Activated CD8-positive, alpha-beta memory T cell treated with anti-CD3 and anti-CD28 coated beads for 36 hours (primary cell): ENCODE measurements around the gene CERK. TPM values are rescaled to one million over a fixed set of nuclear protein-coding genes. Genes with fewer than 3 reads are reported as not detected.

Source experiments
- CTCF ChIA-PET: fragments of 350-600 bp; sonication (Branson Sonifier 250); formaldehyde crosslinking; loops from one replicate; lab custom pipeline; 2021; ENCODE audit warnings: antibody characterized with exemption; lab: Charles Lee
- POLR2A ChIA-PET: fragments of 350-600 bp; sonication (Branson Sonifier 250); formaldehyde crosslinking; loops from one replicate; lab custom pipeline; 2021; ENCODE audit warnings: antibody characterized with exemption; lab: Charles Lee
- total RNA-seq, 2 experiments: library from RNA; stranded (reverse); gene quantifications; one replicate each; pipeline ENCODE4 v1.2.3, GENCODE V29; 2021

Gene CERK
- total RNA-seq, 2 experiments from 2014 or later, result 52.8 to 56.0 TPM

GRCh38 chr22:46677323-46678002 is 60.6 kb downstream of the CERK start:
- ChIA-PET CTCF (no interaction called here), POLR2A (no interaction called here)

GRCh38 chr22:46676881-46677280 is 61.2 kb downstream of the CERK start:
- POLR2A ChIA-PET, result no interaction called here
- CTCF ChIA-PET, result no interaction called here

GRCh38 chr22:46676479-46676878 is 61.6 kb downstream of the CERK start:
- CTCF ChIA-PET, result no interaction called here

DNA sequence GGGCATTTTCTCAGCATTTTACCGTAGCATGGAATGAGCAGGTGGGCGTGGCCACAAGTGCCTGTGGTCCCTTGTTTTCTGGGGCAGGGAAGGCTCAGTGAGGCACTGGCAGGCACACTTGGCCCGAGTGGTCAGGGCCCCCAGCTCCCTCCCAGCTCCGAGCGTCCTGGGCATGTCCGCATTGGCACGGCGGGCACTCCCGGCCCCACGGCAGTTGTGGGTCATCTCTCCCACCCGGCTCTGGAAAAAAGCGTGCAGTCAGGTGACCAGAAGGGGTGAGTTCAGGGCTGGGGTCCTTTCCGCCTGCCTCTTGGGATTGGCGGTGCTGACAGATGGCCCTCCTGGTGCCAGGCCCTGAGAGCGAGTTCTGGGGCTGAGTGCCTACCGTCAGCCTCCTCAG is 62.1 kb downstream of the CERK start:
- POLR2A ChIA-PET, result no interaction called here
- CTCF ChIA-PET, result no interaction called here

More at GRCh38 chr22:46676479-46676878, 61.6 kb downstream of the CERK start:
- POLR2A ChIA-PET, result no interaction called here

DNA sequence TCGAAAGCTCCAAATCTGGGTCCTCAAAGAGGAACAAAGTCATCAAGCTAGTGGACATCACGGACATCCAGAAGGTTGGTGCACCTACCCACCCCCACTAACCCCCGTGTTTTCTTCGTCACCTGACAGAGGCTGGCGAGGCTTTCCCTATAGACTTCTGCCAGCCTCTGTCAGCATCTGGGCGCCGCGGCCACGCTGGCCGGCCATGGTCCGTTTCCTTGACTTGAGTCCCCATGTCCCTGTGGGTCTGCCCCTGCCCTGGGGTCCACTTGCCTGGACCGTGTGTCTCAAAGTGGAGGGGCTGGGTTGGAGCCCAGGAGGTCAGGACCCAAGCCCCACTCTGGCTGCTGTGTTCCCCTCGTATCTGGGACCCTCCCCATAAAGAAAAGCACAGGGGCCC is 62.6 kb downstream of the CERK start:
- CTCF ChIA-PET, result no interaction called here
- POLR2A ChIA-PET, result interaction anchor here (0.7 kb wide), 1 partner anchor 292 kb away, joined by 4 read pairs; no protein-coding TSS in a partner anchor

GRCh38 chr22:46674906-46675305 is 63.1 kb downstream of the CERK start:
- ChIA-PET POLR2A (interaction anchor here (0.7 kb wide), 1 partner anchor 292 kb away, joined by 4 read pairs; no protein-coding TSS in a partner anchor), CTCF (no interaction called here)

DNA sequence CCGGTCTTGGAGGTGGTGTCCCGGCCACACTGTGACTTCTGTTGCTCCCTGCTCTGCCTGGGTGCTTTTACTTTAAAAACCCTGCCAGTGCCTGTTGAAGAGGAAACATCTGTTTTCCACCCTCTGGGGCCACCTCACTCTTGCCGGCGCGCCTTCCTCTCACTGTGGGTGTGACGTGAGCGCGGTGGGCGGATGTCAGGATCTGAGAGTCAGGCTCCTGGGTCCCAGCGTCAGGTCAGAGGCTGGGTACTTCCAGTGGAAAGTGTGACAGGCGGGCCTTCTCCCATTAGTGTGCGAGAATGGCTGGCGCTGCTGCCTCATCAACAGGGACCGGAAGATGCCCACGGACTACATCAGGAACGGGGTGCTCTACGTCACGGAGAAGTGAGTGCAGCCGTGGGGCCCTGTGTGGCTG is 63.7 kb downstream of the CERK start:
- POLR2A ChIA-PET, result interaction anchor here (0.6 kb wide), 1 partner anchor 88 kb away, joined by 4 read pairs; the partner anchor contains the start of gene TBC1D22A

GRCh38 chr22:46673662-46674236 is 64.3 kb downstream of the CERK start:
- ChIA-PET POLR2A (interaction anchor here (0.6 kb wide), 1 partner anchor 89 kb away, joined by 4 read pairs; the partner anchor contains the start of gene TBC1D22A), CTCF (no interaction called here)

More for the DNA sequence above, 63.7 kb downstream of the CERK start:
- CTCF ChIA-PET, result no interaction called here

GRCh38 chr22:46673205-46673604 is 64.8 kb downstream of the CERK start:
- CTCF ChIA-PET, result no interaction called here

GRCh38 chr22:46672731-46673130 is 65.3 kb downstream of the CERK start:
- ChIA-PET CTCF (interaction anchor here (0.9 to 1.0 kb wide), 2 partner anchors 13 to 109 kb away, joined by 3 read pairs; no protein-coding TSS in a partner anchor), POLR2A (no interaction called here)

More at GRCh38 chr22:46673205-46673604, 64.8 kb downstream of the CERK start:
- POLR2A ChIA-PET, result no interaction called here

GRCh38 chr22:46671824-46672432 is 66.1 kb downstream of the CERK start:
- ChIA-PET CTCF (interaction anchor here (0.9 to 1.0 kb wide), 3 partner anchors 10 to 109 kb away, joined by 3 read pairs; no protein-coding TSS in a partner anchor), POLR2A (interaction anchor here (0.6 kb wide), 1 partner anchor 12 kb away, joined by 3 read pairs; no protein-coding TSS in a partner anchor)

DNA sequence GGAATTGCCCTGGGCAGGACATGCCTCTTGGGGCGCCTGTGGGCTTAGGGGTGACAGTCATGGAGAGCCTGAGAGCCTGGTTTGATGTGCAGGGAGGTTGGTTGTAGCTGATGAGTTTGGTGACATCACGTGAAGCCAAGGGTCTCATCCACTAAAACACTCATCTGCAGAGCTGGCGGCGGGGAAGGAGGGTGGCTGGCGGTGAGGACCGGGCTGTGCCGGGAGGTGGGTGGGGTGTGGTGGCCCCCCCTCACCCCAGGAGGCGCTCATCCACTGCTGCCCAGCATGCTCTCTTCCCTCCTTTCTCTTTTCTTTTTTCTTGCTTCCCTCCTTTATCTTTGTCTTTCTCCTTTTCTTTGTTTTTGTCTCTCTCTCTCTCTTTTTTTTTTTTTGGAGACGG is 68.9 kb downstream of the CERK start:
- ChIA-PET POLR2A (no interaction called here), CTCF (interaction anchor here (1.0 kb wide), 1 partner anchor 134 kb away, joined by 4 read pairs; no protein-coding TSS in a partner anchor)

GRCh38 chr22:46668116-46668515 is 69.9 kb downstream of the CERK start:
- ChIA-PET CTCF (no interaction called here), POLR2A (no interaction called here)

DNA sequence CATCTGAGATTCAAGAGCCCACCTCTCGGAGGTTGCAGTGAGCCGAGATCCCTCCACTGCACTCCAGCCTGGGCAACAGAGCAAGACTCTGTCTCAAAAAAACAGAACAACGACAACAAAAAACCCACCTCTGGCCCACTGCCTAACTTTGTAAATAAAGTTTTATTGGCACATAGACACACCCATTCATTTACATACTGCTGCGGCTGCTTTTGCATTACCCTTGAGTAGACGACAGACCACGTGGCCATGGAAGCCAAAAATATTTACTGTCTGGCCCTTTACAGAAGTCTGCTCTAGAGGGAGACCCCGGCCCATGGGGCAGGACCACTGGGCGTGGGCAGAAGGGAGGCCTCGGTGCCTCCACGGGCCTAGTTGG is 70.8 kb downstream of the CERK start:
- CTCF ChIA-PET, result no interaction called here

DNA sequence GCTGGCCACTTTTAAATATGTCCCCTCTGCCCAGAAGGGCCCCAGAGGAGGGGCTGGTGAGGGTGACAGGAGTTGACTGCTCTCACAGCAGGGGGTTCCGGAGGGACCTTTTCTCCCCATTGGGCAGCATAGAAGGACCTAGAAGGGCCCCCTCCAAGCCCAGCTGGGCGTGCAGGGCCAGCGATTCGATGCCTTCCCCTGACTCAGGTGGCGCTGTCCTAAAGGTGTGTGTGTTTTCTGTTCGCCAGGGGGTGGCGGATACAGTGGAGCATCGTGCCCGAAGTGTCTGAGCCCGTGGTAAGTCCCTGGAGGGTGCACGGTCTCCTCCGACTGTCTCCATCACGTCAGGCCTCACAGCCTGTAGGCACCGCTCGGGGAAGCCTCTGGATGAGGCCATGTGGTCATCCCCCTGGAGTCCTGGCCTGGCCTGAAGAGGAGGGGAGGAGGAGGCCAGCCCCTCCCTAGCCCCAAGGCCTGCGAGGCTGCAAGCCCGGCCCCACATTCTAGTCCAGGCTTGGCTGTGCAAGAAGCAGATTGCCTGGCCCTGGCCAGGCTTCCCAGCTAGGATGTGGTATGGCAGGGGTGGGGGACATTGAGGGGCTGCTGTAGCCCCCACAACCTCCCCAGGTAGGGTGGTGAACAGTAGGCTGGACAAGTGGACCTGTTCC is 71.3 kb downstream of the CERK start:
- ChIA-PET CTCF (no interaction called here), POLR2A (no interaction called here)

More for the DNA sequence above, 70.8 kb downstream of the CERK start:
- POLR2A ChIA-PET, result no interaction called here

GRCh38 chr22:46665751-46666280 is 72.2 kb downstream of the CERK start:
- POLR2A ChIA-PET, result no interaction called here
- CTCF ChIA-PET, result no interaction called here

DNA sequence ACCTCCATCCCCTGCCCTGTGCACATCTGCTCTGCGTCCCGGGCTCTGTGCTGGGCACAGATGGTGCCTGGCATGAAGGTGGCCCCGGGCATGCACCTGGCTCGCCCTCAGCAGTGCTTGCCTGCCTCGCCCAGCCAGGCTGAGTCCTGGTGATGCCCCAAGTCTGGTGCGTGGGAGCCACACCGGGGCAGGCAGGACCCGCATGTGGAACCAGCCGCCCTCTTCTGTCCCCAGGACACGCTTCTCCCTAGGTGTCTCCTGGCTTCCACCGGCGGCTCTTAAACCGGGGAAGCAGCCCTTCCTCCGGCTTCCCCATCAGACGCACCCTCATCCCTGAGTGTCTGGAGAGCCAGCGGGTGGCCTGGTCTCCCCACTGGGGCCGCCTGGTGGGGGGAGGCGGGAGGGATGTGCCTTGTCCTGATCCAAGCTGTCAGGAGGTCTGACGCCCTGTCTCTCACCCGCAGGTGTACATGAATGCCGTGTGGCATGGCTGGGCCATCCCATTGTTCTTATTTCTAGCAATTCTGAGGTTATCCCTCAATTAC is 72.8 kb downstream of the CERK start:
- POLR2A ChIA-PET, result no interaction called here
- CTCF ChIA-PET, result no interaction called here

DNA sequence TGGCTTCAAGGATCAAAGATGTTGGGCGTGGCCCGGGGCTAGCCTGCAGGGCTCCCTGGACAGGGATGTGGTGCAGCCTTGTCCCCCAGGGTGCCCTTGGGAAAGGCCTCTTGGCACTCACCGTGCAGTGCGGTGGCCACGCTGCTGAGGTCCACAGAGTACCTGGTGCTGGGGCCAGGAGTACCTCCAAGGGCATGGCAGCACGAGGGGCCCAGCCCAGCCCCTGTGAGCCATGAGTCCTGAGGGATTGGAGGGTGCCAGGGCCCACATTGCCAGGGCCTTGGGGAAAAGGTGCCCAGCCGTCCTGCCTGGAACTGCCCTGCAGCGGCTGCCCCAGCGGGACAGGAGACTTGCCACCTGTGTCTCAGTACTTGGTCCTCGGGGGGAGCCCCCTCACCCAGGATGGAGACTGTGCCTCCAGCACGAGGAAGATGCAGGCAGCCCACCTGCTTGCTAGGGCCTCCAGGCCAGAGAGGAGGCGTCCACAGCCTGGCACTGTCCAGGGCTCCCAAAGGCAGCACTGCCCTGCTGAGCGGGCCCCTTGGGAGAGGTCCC is 73.7 kb downstream of the CERK start:
- CTCF ChIA-PET, result no interaction called here
- POLR2A ChIA-PET, result no interaction called here
